ENCODE measurements around the gene SLC9A8.

GRCh38 chr20:49938173-49939163 is 125.8 kb downstream of the SLC9A8 start:
- TF ChIP-seq EZH2 (IDR thresholded peaks at IDR 0.05) (no peak), POLR2AphosphoS5 (IDR thresholded peaks at IDR 0.05; ENCODE audit: borderline replicate concordance, low read depth, low read length) (no peak)
